ENCODE results near the gene ZNF750. TPM values are rescaled to one million over a fixed set of nuclear protein-coding genes. Genes with fewer than 3 reads are reported as not detected.

ZNF750 gene
- total RNA-seq (not detected), total RNA-seq (0 to 0.06 (median 0) reads per million in 29 experiments)
- total RNA-seq (2013) = not detected

- Mint-ChIP-seq H3K27me3 (no peaks in the 10 kb centered on the region), H3K36me3 (no peaks in the 10 kb centered on the region), H3K4me1 (peaks cover 0 to 4% (median 2%) of the 10 kb centered on the region in 3 donors), H3K4me3 (no peak within 1 kb of the TSS), H3K27ac (no peak within 1 kb of the TSS), H3K9me3 (no peaks in the 10 kb centered on the region)
- POLR2A ChIA-PET = no interaction called here
- no peak within 1 kb of the TSS for H3K4me3 ChIP-seq (ENCODE audit: control insufficient read depth in 1 of 2, extremely low read depth in 1 of 2, low read length in 1 of 2)
- H3K36me3 ChIP-seq (ENCODE audit: control insufficient read depth in 2 of 2, extremely low read depth in 1 of 2, insufficient read depth in 1 of 2, low read length in 1 of 2) = peaks cover 0 to 6% of the 10 kb centered on the region in 2 donors
- no peaks in the 10 kb centered on the region for H3K9me3 ChIP-seq
- no peak for DNase-seq
- no peak within 1 kb of the TSS for H3K27ac ChIP-seq (ENCODE audit: low read length)
- CTCF ChIA-PET = interaction anchor here in 1 of 2 donors (0.6 to 1.4 kb wide), 2 partner anchors 18 to 25 kb away, joined by 4 read pairs; no protein-coding TSS in a partner anchor
- ATAC-seq (replicated peaks in 1 of 4) = no peak
- H3K27me3 ChIP-seq (replicated peaks in 1 of 2; ENCODE audit: control insufficient read depth in 2 of 2, extremely low read depth in 1 of 2, insufficient read depth in 2 of 2, low read length in 1 of 2) = no peaks in the 10 kb centered on the region
- H3K4me1 ChIP-seq (ENCODE audit: control insufficient read depth in 1 of 2, extremely low read depth in 1 of 2, insufficient read depth in 2 of 2, low read length in 2 of 2) = no peaks in the 10 kb centered on the region
- 97% methylated on average over 21 of the region's 25 CpGs for WGBS (ENCODE audit: insufficient coverage)
Observed at GRCh38 chr17:82839617-82840292, at the start of gene ZNF750. ZNF750 (minus strand) TSS chr17:82840022; CDS start chr17:82832454, 7,568 bp downstream.

- H3K36me3 ChIP-seq (ENCODE audit: control insufficient read depth in 2 of 2, extremely low read depth in 1 of 2, insufficient read depth in 1 of 2, low read length in 1 of 2) = peaks cover 9 to 22% of the 10 kb centered on the region in 2 donors
- 93% methylated on average over 30 of the region's 30 CpGs for WGBS (ENCODE audit: insufficient coverage)
- ChIA-PET POLR2A (no interaction called here), CTCF (no interaction called here)
- no peak overlapping the region for H3K27ac ChIP-seq (ENCODE audit: low read length)
- ATAC-seq (replicated peaks in 1 of 4) = no peak
- no peak overlapping the region for H3K4me3 ChIP-seq (ENCODE audit: control insufficient read depth in 1 of 2, extremely low read depth in 1 of 2, low read length in 1 of 2)
- H3K4me3 Mint-ChIP-seq = no peak overlapping the region
- H3K9me3 ChIP-seq = no peaks in the 10 kb centered on the region
- no peaks in the 10 kb centered on the region for H3K27me3 Mint-ChIP-seq
- H3K27ac Mint-ChIP-seq = no peak overlapping the region
- peaks cover 27% of the 10 kb centered on the region for H3K36me3 Mint-ChIP-seq
- peaks cover 49 to 69% (median 60%) of the 10 kb centered on the region in 3 donors for H3K4me1 Mint-ChIP-seq
- H3K9me3 Mint-ChIP-seq = no peaks in the 10 kb centered on the region
- no peaks in the 10 kb centered on the region for H3K27me3 ChIP-seq (replicated peaks in 1 of 2; ENCODE audit: control insufficient read depth in 2 of 2, extremely low read depth in 1 of 2, insufficient read depth in 2 of 2, low read length in 1 of 2)
- H3K4me1 ChIP-seq (ENCODE audit: control insufficient read depth in 1 of 2, extremely low read depth in 1 of 2, insufficient read depth in 2 of 2, low read length in 2 of 2) = peaks cover 32 to 44% of the 10 kb centered on the region in 2 experiments
- DNase-seq = no peak
Observed at GRCh38 chr17:82888583-82889495, 49.0 kb upstream of the ZNF750 start.

- no peaks in the 10 kb centered on the region for H3K9me3 Mint-ChIP-seq
- peaks cover 27% of the 10 kb centered on the region for H3K36me3 Mint-ChIP-seq
- 87% methylated on average over 23 of the region's 27 CpGs for WGBS (ENCODE audit: insufficient coverage)
- peak overlapping the region in 1 of 2 donors; percentile 12 for H3K27ac Mint-ChIP-seq
- Histone ChIP-seq H3K4me1 (ENCODE audit: control insufficient read depth in 1 of 2, extremely low read depth in 1 of 2, insufficient read depth in 2 of 2, low read length in 2 of 2) (peaks cover 33 to 45% of the 10 kb centered on the region in 2 experiments), H3K36me3 (ENCODE audit: control insufficient read depth in 2 of 2, extremely low read depth in 1 of 2, insufficient read depth in 1 of 2, low read length in 1 of 2) (peaks cover 9 to 22% of the 10 kb centered on the region in 2 donors), H3K27me3 (replicated peaks in 1 of 2; ENCODE audit: control insufficient read depth in 2 of 2, extremely low read depth in 1 of 2, insufficient read depth in 2 of 2, low read length in 1 of 2) (no peaks in the 10 kb centered on the region), H3K27ac (ENCODE audit: low read length) (no peak overlapping the region), H3K4me3 (ENCODE audit: control insufficient read depth in 1 of 2, extremely low read depth in 1 of 2, low read length in 1 of 2) (no peak overlapping the region), H3K9me3 (no peaks in the 10 kb centered on the region)
- peaks cover 49 to 69% (median 60%) of the 10 kb centered on the region in 3 donors for H3K4me1 Mint-ChIP-seq
- H3K4me3 Mint-ChIP-seq = peak overlapping the region in 1 of 3 donors; percentile 22
- POLR2A ChIA-PET = interaction anchor here in 1 of 2 donors (0.6 kb wide), 1 partner anchor 67 kb away, joined by 4 read pairs; no protein-coding TSS in a partner anchor
- H3K27me3 Mint-ChIP-seq = no peaks in the 10 kb centered on the region
- ATAC-seq (replicated peaks in 1 of 4) (no peak), DNase-seq (no peak)
- CTCF ChIA-PET = no interaction called here
Observed at GRCh38 chr17:82887255-82888164, 47.7 kb upstream of the ZNF750 start.

DNA sequence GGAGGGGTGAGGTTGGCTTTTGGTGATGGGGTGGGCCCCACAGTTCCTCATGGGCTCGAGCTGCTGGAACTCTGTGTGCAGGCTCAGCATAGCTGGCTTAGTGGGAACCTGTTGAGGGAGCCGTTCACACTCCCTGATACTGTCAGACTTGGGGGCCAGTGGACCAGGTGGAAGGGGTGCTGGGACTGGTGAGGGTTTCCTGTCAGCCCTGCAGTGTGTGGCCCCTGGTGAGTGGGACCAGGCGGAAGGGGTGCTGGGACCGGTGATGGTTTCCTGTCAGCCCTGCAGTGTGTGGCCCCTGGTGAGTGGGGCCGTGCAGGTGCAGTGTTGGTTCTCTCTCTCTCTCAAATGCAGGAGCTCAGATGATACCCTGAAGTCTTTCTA, 45.1 kb upstream of the ZNF750 start:
- Histone ChIP-seq H3K4me1 (ENCODE audit: control insufficient read depth in 1 of 2, extremely low read depth in 1 of 2, insufficient read depth in 2 of 2, low read length in 2 of 2) (peaks cover 48 to 61% of the 10 kb centered on the region in 2 experiments), H3K27ac (ENCODE audit: low read length) (peak overlapping the region; percentile 86), H3K36me3 (ENCODE audit: control insufficient read depth in 2 of 2, extremely low read depth in 1 of 2, insufficient read depth in 1 of 2, low read length in 1 of 2) (peaks cover 4 to 9% of the 10 kb centered on the region in 2 donors), H3K4me3 (ENCODE audit: control insufficient read depth in 1 of 2, extremely low read depth in 1 of 2, low read length in 1 of 2) (no peak overlapping the region), H3K9me3 (no peaks in the 10 kb centered on the region), H3K27me3 (replicated peaks in 1 of 2; ENCODE audit: control insufficient read depth in 2 of 2, extremely low read depth in 1 of 2, insufficient read depth in 2 of 2, low read length in 1 of 2) (no peaks in the 10 kb centered on the region)
- Mint-ChIP-seq H3K4me3 (peak overlapping the region; percentile 44 to 83 (median 46)), H3K4me1 (peaks cover 67 to 83% (median 72%) of the 10 kb centered on the region in 3 donors), H3K36me3 (peaks cover 18% of the 10 kb centered on the region), H3K9me3 (no peaks in the 10 kb centered on the region), H3K27me3 (no peaks in the 10 kb centered on the region), H3K27ac (peak overlapping the region; percentile 90 to 99)
- WGBS (ENCODE audit: insufficient coverage) = 17% methylated on average over 5 of the region's 5 CpGs
- CTCF ChIA-PET = interaction anchor here in 1 of 2 donors (0.8 to 1.2 kb wide), 4 partner anchors 21 to 103 kb away, joined by 3 read pairs; no protein-coding TSS in a partner anchor
- ATAC-seq (replicated peaks in 1 of 4) = peak; percentile 20 to 62 (median 51)
- peak in 12 of 35 experiments; percentile 15 to 61 (median 32) for DNase-seq
- POLR2A ChIA-PET = interaction anchor here in 1 of 2 donors (0.5 to 1.7 kb wide), 4 partner anchors 20 to 39 kb away, joined by 3 to 6 read pairs (median 4); no protein-coding TSS in a partner anchor

DNA sequence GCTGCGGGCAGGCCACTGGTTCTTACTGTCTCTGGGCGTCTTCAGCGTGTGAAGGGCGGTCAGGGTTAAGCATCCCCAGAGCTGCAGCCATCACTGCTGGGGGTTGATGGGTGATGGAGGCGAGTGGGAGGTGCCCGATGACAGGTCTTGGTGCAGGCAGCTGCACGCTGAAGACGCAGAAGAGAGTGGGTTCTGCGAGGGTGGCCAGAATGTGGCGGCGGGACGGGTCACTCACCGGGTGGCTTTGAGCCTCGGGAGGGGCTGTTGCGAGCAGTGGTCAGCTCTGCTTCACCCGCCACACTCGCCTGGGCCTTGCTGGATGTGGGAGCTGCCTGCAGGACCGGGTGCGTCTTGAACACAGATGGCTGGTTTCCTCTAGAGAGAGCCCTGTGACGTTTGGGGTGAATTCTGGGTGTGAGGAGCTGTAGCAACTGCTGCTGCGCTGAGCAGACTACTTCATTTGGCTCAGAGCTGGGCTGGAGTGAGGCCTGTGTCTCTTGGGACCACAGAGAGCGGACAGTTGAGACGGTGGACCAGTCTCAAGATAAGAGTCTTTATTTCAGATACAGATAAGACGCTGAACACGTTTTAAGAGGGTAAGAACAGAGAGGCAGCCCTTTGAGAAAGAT, 44.6 kb upstream of the ZNF750 start:
- 65% methylated on average over 24 of the region's 25 CpGs for WGBS (ENCODE audit: insufficient coverage)
- peak in 6 of 35 experiments; percentile 15 to 64 (median 40) for DNase-seq
- Histone ChIP-seq H3K27me3 (replicated peaks in 1 of 2; ENCODE audit: control insufficient read depth in 2 of 2, extremely low read depth in 1 of 2, insufficient read depth in 2 of 2, low read length in 1 of 2) (no peaks in the 10 kb centered on the region), H3K36me3 (ENCODE audit: control insufficient read depth in 2 of 2, extremely low read depth in 1 of 2, insufficient read depth in 1 of 2, low read length in 1 of 2) (peaks cover 0 to 6% of the 10 kb centered on the region in 2 donors), H3K4me1 (ENCODE audit: control insufficient read depth in 1 of 2, extremely low read depth in 1 of 2, insufficient read depth in 2 of 2, low read length in 2 of 2) (peaks cover 48 to 61% of the 10 kb centered on the region in 2 experiments), H3K4me3 (ENCODE audit: control insufficient read depth in 1 of 2, extremely low read depth in 1 of 2, low read length in 1 of 2) (no peak overlapping the region), H3K9me3 (no peaks in the 10 kb centered on the region), H3K27ac (ENCODE audit: low read length) (peak overlapping the region; percentile 86)
- Mint-ChIP-seq H3K27me3 (no peaks in the 10 kb centered on the region), H3K4me3 (peak overlapping the region; percentile 44 to 83 (median 46)), H3K9me3 (no peaks in the 10 kb centered on the region), H3K4me1 (peaks cover 72 to 84% (median 77%) of the 10 kb centered on the region in 3 donors), H3K27ac (peak overlapping the region; percentile 90 to 99), H3K36me3 (peaks cover 17% of the 10 kb centered on the region)
- ATAC-seq (replicated peaks in 1 of 4) = peak in 2 of 4 experiments; percentile 10 to 21
- CTCF ChIA-PET = interaction anchor here in 1 of 2 donors (0.9 to 1.2 kb wide), 2 partner anchors 21 to 25 kb away, joined by 3 read pairs; no protein-coding TSS in a partner anchor
- POLR2A ChIA-PET = interaction anchor here in 1 of 2 donors (0.5 to 1.7 kb wide), 3 partner anchors 21 to 38 kb away, joined by 3 to 6 read pairs (median 4); no protein-coding TSS in a partner anchor

All from T-cell (primary cell).